Ovary (tissue), 9 donors: ENCODE data around the gene XXYLT1. TPM values are rescaled to one million over a fixed set of nuclear protein-coding genes. Genes with fewer than 3 reads are reported as not detected.
A peak's percentile ranks its signal among the peaks of the same experiment; 100 is the strongest.

Experiments
- DNase-seq, 5 donors: peaks; one replicate each; pipeline ENCODE4 v3.0.0-alpha.2; 2019 to 2020
- H3K27ac ChIP-seq, 2 donors: fragments of 200-600 bp; one replicate each; pipeline versions ENCODE4 v1.5.1 to v1.8.0; 2019 to 2022
- H3K27me3 ChIP-seq: fragments of 200-600 bp; one replicate; pipeline ENCODE4 v1.8.0; 2022
- H3K36me3 ChIP-seq: fragments of 200-600 bp; sonication (generic); one replicate; pipeline ENCODE4 v1.5.1; 2019
- H3K4me1 ChIP-seq: one replicate; pipeline ENCODE4 v1.8.1; 2013; ENCODE audit warnings: mild to moderate bottlenecking, moderate library complexity; ENCODE audit not compliant: insufficient read depth
- H3K4me3 ChIP-seq: fragments of 200-600 bp; sonication (generic); one replicate; pipeline ENCODE4 v1.5.1; 2017
- H3K9me3 ChIP-seq, 2 donors: fragments of 200-600 bp in 1 of 2; sonication (generic) in 1 of 2; one replicate each; pipeline versions ENCODE4 v1.5.1 to v1.8.1; 2013 to 2019; ENCODE audit warnings: mild to moderate bottlenecking in 1 of 2, moderate library complexity in 1 of 2
- EP300 ChIP-seq: sonication (generic); formaldehyde crosslinking; IDR thresholded peaks from one replicate; pipeline ENCODE4 v1.6.1; 2017; ENCODE audit warnings: antibody characterized with exemption
- POLR2A ChIP-seq: fragments of 450-650 bp; IDR thresholded peaks from one replicate; pipeline ENCODE4 v1.6.1; 2017; ENCODE audit warnings: antibody characterized with exemption, mild to moderate bottlenecking, moderate library complexity
- WGBS, 3 donors: extraction: QIAGEN DNeasy Blood & Tissue Kit in 1 of 3; methylation state at CpG; one replicate each; pipeline versions ENCODE4 v1.1.5 to v1.1.7; 2013 to 2017; 5-methylcytosine and 5-hydroxymethylcytosine counted together
- intact Hi-C, 4 donors: fragments of 100-400 bp; cut with DNase I; formaldehyde crosslinking; loops; one replicate each; pipeline versions ENCODE4 v1.11.0 to v1.15.1; 2022 to 2023
- polyA plus RNA-seq, 2 donors: library from polyadenylated mRNA; stranded (reverse); fragments of 200-250 nt in 1 of 2; fragments of 350-450 nt in 1 of 2; fragmentation: Illumina TruSeq in 1 of 2; extraction: RNeasy Lipid Tissue Mini Kit (QIAGEN cat#74804) in 1 of 2; gene quantifications; one replicate each; pipeline ENCODE4 v1.2.3, GENCODE V29; 2013 to 2014
- total RNA-seq, 7 donors: library from RNA; depleted of rRNA in 2 of 7; stranded (reverse); fragments of >200 nt in 2 of 7; fragmentation: NEBNext Ultra II Directional in 3 of 7; extraction: Animal tissue kit (Norgen Biotek cat#: 25700) in 3 of 7; gene quantifications; one replicate each; pipeline versions ENCODE4 v1.1.0 to v1.2.4, GENCODE V29; 2016 to 2023
- TF ChIP-seq, protein P1 (sequence below), 3 donors: fragments of 450-650 bp in 2 of 3; fragments of 200-600 bp in 1 of 3; IDR thresholded peaks; one replicate each; pipeline versions ENCODE4 v1.5.1 to v1.8.0; 2016 to 2022; ENCODE audit warnings: antibody characterized with exemption in 3 of 3, mild to moderate bottlenecking in 1 of 3
- donor health status: DM: no; HTN: no; CAD: no; lungs with moderate emphysema.
- donor health status: DM: no; HTN: no; CAD: no.
- donor health status: Bipolar disorder and iron deficiency.
- donor health status: DM: yes; HTN: yes; CAD: no.
- donor health status: DM: no; HTN: no; CAD: no.
- donor health status: DM: yes; HTN: yes; CAD: no.

The XXYLT1 gene
- total and polyA plus RNA-seq, 9 donors, result 5.6 to 13.6 (median 10.2) TPM

DNA sequence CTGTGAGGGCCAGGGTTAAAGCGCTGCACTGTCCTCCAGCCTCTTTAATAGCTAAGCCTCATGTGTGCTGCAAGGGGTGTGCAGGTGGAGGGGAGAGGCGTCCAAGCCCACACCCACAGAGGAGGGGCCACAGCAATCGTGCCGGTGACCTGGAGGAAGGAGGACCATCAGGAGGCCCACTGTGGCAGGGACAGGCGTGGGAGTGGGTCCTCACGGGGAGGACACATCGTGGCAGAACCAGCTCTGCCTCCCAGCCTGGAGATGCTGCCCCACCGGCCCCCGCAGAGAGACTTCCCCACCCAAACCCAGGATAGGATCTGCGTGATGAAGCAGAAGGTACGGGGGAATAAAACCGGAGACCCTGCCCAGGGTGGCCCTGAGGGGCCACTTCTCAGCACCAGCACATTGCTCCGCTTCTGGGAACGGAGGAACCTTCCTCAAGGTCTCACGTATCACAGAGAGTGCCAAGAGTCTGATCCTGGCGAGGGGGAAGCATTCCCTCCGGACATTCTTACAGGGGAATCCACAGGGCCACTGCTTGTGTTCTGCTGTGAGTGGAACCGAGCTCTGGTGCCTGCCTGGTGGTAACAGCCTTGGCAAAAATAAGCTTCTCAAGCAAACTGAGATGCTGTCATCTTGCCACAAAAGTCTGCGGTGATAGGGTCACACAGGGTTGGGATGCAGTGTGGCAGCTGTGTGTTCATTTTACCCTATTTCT is 199.8 kb downstream of the XXYLT1 start:
- intact Hi-C loops, result no loop called here
- H3K27ac ChIP-seq, result no peak overlapping the region
- peak in 1 of 5 donors; percentile 8 for DNase-seq
- 74 to 81% (median 80%) methylated on average over 19 of the region's 19 CpGs for whole genome bisulfite sequencing, 3 donors
- no peak for TF ChIP-seq EP300
- no peak for TF ChIP-seq POLR2A
- TF ChIP-seq, protein P1, sequence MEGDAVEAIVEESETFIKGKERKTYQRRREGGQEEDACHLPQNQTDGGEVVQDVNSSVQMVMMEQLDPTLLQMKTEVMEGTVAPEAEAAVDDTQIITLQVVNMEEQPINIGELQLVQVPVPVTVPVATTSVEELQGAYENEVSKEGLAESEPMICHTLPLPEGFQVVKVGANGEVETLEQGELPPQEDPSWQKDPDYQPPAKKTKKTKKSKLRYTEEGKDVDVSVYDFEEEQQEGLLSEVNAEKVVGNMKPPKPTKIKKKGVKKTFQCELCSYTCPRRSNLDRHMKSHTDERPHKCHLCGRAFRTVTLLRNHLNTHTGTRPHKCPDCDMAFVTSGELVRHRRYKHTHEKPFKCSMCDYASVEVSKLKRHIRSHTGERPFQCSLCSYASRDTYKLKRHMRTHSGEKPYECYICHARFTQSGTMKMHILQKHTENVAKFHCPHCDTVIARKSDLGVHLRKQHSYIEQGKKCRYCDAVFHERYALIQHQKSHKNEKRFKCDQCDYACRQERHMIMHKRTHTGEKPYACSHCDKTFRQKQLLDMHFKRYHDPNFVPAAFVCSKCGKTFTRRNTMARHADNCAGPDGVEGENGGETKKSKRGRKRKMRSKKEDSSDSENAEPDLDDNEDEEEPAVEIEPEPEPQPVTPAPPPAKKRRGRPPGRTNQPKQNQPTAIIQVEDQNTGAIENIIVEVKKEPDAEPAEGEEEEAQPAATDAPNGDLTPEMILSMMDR (IDR thresholded peaks at IDR 0.05), result no peak
- H3K4me1 ChIP-seq, result peaks cover 5% of the 10 kb centered on the region
- no peaks in the 10 kb centered on the region for H3K9me3 ChIP-seq
- H3K4me3 ChIP-seq, result no peak overlapping the region
- H3K27me3 ChIP-seq, result no peaks in the 10 kb centered on the region
- H3K36me3 ChIP-seq, result no peaks in the 10 kb centered on the region

GRCh38 chr3:195070336-195070735 is 200.6 kb downstream of the XXYLT1 start:
- H3K4me3 ChIP-seq, result no peak overlapping the region
- intact Hi-C loops, result no loop called here
- 95 to 98% (median 96%) methylated on average over 6 of the region's 6 CpGs for WGBS, 3 donors

DNA sequence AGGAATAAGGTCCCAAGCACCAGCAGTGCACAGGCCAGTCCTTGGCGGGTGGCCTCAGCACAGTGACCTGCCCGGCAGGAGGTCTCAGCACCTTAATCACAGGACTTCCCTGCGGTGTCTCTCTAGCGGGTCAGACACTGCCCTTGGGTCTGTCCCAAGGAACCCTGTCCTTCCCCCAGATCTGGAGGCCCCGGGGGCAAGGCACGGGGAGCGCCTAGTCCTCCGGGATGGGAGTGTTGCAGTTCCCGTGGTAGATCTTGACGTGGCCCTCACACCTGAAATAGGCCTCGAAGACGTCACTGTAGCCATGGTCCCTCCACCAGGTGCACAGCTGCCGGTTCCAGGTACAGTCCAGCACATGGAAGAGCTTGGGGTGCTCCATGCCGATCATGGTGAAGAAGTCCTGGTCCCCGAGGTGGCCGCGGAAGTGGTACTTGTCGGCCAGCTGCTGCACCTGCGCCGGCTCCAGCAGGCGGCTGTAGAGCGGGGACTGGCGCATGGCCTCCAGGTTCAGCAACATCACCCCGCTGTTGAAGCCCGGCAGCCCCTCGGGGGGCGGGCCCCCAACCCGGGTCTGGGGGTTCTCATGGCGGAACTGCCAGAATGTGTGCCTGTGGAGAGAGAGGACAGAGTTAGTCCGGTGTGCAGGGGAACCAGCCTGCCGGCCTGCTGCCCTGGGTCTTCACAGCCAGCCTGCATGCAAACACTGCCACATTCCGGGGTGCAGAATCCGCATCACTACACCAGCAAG is 201.3 kb downstream of the XXYLT1 start:
- no peaks in the 10 kb centered on the region for H3K4me1 ChIP-seq
- H3K27ac ChIP-seq, result no peak overlapping the region
- H3K36me3 ChIP-seq, result no peaks in the 10 kb centered on the region
- no peaks in the 10 kb centered on the region for H3K27me3 ChIP-seq
- H3K4me3 ChIP-seq, result no peak overlapping the region
- no peaks in the 10 kb centered on the region for H3K9me3 ChIP-seq
- peak in 1 of 5 donors; percentile 14 for DNase-seq
- WGBS, 3 donors, result 93 to 97% (median 95%) methylated on average over 32 to 33 of the region's 33 CpGs
- intact Hi-C loops, result no loop called here
- TF ChIP-seq EP300 (no peak), POLR2A (no peak)
- TF ChIP-seq, protein P1 (IDR thresholded peaks at IDR 0.05), result no peak

More at GRCh38 chr3:195070336-195070735, 200.6 kb downstream of the XXYLT1 start:
- no peaks in the 10 kb centered on the region for H3K9me3 ChIP-seq
- no peak for DNase-seq
- no peak overlapping the region for H3K27ac ChIP-seq
- H3K4me1 ChIP-seq, result no peaks in the 10 kb centered on the region
- no peaks in the 10 kb centered on the region for H3K36me3 ChIP-seq
- no peaks in the 10 kb centered on the region for H3K27me3 ChIP-seq
- TF ChIP-seq EP300 (no peak), POLR2A (no peak)
- TF ChIP-seq, protein P1 (IDR thresholded peaks at IDR 0.05), result no peak

DNA sequence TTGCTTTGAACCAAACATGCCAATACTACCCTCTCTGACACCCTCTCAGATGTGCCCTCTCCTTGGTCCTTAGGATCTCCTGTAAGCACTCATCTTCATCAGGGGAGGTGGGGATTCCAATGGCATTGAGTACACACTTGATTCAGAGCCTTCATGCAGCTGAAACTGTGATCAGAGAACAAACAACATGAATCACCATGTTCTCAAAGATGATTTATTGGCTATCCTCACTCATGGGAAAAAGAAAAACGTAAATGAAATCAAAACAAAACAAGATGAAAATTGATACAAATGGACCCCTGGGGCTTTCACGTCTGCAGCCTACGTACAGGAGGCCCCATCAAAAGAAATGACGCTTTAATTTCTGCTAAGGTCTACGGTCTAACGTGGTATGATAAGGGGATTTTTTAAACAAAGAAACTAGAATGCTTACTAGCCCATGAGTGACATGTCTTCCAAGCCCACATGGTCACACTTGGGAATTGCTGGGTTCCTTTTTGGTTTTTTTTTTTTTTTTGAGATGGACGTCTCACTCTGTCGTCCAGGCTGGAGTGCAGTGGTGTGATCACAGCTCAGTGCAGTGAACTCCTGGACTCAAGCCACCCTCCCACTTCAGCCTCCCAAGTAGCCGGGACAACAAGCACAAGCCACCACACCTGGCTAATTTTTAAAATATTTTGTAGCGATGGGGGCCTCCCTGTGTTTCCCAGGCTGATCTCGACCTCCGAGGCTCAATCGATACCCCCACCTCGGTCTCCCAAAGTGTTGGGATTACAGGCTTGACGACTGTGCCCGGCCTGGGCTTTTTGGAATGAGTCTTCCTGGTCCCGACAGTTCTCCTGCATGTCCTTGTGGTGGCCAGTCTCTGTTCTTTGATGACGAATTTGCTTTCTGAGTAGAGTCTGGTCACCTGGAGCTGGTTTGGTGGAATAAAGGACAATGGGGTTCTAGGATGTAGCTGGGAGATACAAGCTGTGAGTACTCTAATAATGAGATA is 202.6 kb downstream of the XXYLT1 start:
- no peaks in the 10 kb centered on the region for H3K4me1 ChIP-seq
- H3K27me3 ChIP-seq, result no peaks in the 10 kb centered on the region
- intact Hi-C loops, result no loop called here
- H3K27ac ChIP-seq, result no peak overlapping the region
- 87 to 91% (median 90%) methylated on average over 18 of the region's 18 CpGs for WGBS, 3 donors
- no peaks in the 10 kb centered on the region for H3K36me3 ChIP-seq
- DNase-seq, result peak in 1 of 5 donors; percentile 4
- TF ChIP-seq POLR2A, result no peak
- TF ChIP-seq, protein P1 (IDR thresholded peaks at IDR 0.05), result no peak
- TF ChIP-seq EP300, result no peak
- H3K9me3 ChIP-seq, result no peaks in the 10 kb centered on the region
- no peak overlapping the region for H3K4me3 ChIP-seq
